Mesenchymal stem cell (in vitro differentiated cells and primary cell): Measurements from ENCODE around the gene CHD9.

Source experiments
- DNase-seq: peaks from one replicate; pipeline ENCODE4 v3.0.0-alpha.2; 2013
- H2AFZ ChIP-seq: one replicate; pipeline ENCODE4 v1.6.1; 2013; ENCODE audit warnings: low read depth, mild to moderate bottlenecking, control low read depth, inconsistent platforms, low read length, moderate library complexity
- H2AK5ac ChIP-seq: 2 replicates; pipeline ENCODE4 v1.6.1; 2013; ENCODE audit warnings: low read length, moderate library complexity, mild to moderate bottlenecking, inconsistent platforms; ENCODE audit not compliant: severe bottlenecking
- H2BK120ac ChIP-seq: one replicate; pipeline ENCODE4 v1.6.1; 2013; ENCODE audit warnings: low read depth, mild to moderate bottlenecking, inconsistent platforms, low read length, moderate library complexity
- H2BK12ac ChIP-seq, 2 experiments: one replicate each; pipeline ENCODE4 v1.6.1; 2013; ENCODE audit warnings: inconsistent platforms in 2 of 2, low read length in 2 of 2, mild to moderate bottlenecking in 2 of 2, moderate library complexity in 2 of 2, control low read depth in 1 of 2
- H2BK15ac ChIP-seq: one replicate; pipeline ENCODE4 v1.6.1; 2013; ENCODE audit warnings: mild to moderate bottlenecking, low read depth, inconsistent platforms; ENCODE audit not compliant: poor library complexity, severe bottlenecking
- H2BK5ac ChIP-seq: 2 replicates; pipeline ENCODE4 v1.6.1; 2013; ENCODE audit warnings: low read depth, mild to moderate bottlenecking, low read length, control low read depth, inconsistent platforms; ENCODE audit not compliant: poor library complexity, severe bottlenecking
- H3K14ac ChIP-seq, 2 experiments: one replicate each; pipeline ENCODE4 v1.6.1; 2013; ENCODE audit warnings: inconsistent platforms in 2 of 2, low read length in 2 of 2, control low read depth in 1 of 2, mild to moderate bottlenecking in 1 of 2, moderate library complexity in 1 of 2
- H3K18ac ChIP-seq, 2 experiments: one replicate each; pipeline ENCODE4 v1.6.1; 2013; ENCODE audit warnings: inconsistent platforms in 2 of 2, low read length in 2 of 2, control low read depth in 1 of 2, low read depth in 1 of 2, mild to moderate bottlenecking in 1 of 2
- H3K23ac ChIP-seq, 2 experiments: one replicate each; pipeline ENCODE4 v1.6.1; 2013; ENCODE audit warnings: inconsistent platforms in 2 of 2, low read length in 2 of 2, mild to moderate bottlenecking in 2 of 2, moderate library complexity in 2 of 2, control low read depth in 1 of 2
- H3K27ac ChIP-seq: 2 replicates; pipeline ENCODE4 v1.5.1; 2013; ENCODE audit warnings: mild to moderate bottlenecking, moderate library complexity, low read length, control low read depth, inconsistent platforms; ENCODE audit not compliant: poor library complexity, severe bottlenecking
- H3K27me3 ChIP-seq, 2 experiments: 2 replicates each; pipeline versions ENCODE4 v1.6.1 to v1.7.0; 2013; ENCODE audit warnings: low read length in 2 of 2, mild to moderate bottlenecking in 2 of 2, moderate library complexity in 2 of 2, control low read depth in 1 of 2, inconsistent platforms in 1 of 2; ENCODE audit not compliant: control insufficient read depth in 1 of 2, insufficient read depth in 1 of 2
- H3K36me3 ChIP-seq, 2 experiments: 2 replicates each; pipeline versions ENCODE4 v1.6.1 to v1.7.0; 2013; ENCODE audit warnings: low read length in 2 of 2, control low read depth in 1 of 2, inconsistent platforms in 1 of 2, low read depth in 1 of 2, mild to moderate bottlenecking in 1 of 2; ENCODE audit not compliant: insufficient read depth in 2 of 2, control insufficient read depth in 1 of 2
- H3K4ac ChIP-seq, 2 experiments: one replicate each; pipeline ENCODE4 v1.6.1; 2013; ENCODE audit warnings: inconsistent platforms in 2 of 2, low read length in 2 of 2, mild to moderate bottlenecking in 2 of 2, moderate library complexity in 2 of 2, control low read depth in 1 of 2, low read depth in 1 of 2
- H3K4me1 ChIP-seq: 2 replicates; pipeline ENCODE4 v1.6.1; 2013; ENCODE audit warnings: low read depth, low read length, control low read depth; ENCODE audit not compliant: control insufficient read depth, insufficient read depth
- H3K4me2 ChIP-seq: 2 replicates; pipeline ENCODE4 v1.6.1; 2013; ENCODE audit warnings: low read length, mild to moderate bottlenecking, inconsistent platforms; ENCODE audit not compliant: poor library complexity, severe bottlenecking
- H3K4me3 ChIP-seq, 2 experiments: 2 replicates each; pipeline versions ENCODE4 v1.5.1 to v1.7.0; 2013; ENCODE audit warnings: low read length in 2 of 2, mild to moderate bottlenecking in 2 of 2, control low read depth in 1 of 2, low read depth in 1 of 2; ENCODE audit not compliant: insufficient read depth in 1 of 2
- H3K79me1 ChIP-seq: replicated peaks from 2 replicates; pipeline ENCODE4 v1.6.1; 2013; ENCODE audit warnings: mild to moderate bottlenecking, control low read depth, low read length, inconsistent platforms; ENCODE audit not compliant: poor library complexity, severe bottlenecking
- H3K9ac ChIP-seq: 2 replicates; pipeline ENCODE4 v1.7.0; 2013; ENCODE audit warnings: mild to moderate bottlenecking, low read length, moderate library complexity
- H3K9me3 ChIP-seq: 2 replicates; pipeline ENCODE4 v1.7.0; 2013; ENCODE audit warnings: mild to moderate bottlenecking, low read length; ENCODE audit not compliant: control insufficient read depth
- H4K8ac ChIP-seq: one replicate; pipeline ENCODE4 v1.6.1; 2013; ENCODE audit warnings: inconsistent platforms, mild to moderate bottlenecking, low read length, moderate library complexity
- H4K91ac ChIP-seq: one replicate; pipeline ENCODE4 v1.6.1; 2013; ENCODE audit warnings: mild to moderate bottlenecking, low read length, inconsistent platforms
- whole genome bisulfite sequencing: methylation state at CpG from one replicate; pipeline ENCODE4 v1.1.7; 2013; ENCODE audit warnings: mixed read lengths; 5-methylcytosine and 5-hydroxymethylcytosine counted together

Gene CHD9

DNA sequence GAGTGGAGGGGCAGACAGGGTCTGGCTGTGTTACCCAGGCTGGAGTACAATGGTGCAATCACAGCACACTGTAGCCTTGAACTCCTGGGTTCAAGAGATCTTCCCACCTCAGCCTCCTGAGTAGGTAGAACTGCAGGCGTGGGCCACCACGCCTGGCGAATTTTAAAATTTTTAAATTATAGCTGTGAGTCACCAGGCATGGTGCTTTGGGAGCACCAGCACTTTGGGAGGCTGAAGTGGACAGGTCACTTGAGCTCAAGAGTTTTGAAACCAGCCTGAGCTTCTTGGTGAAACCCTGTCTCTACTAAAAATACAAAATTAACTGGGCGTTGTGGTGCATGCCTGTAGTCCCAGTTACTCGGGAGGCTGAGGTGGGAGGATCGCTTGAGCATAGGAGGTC is 114.0 kb downstream of the CHD9 start:
- no peak overlapping the region for H2BK120ac ChIP-seq
- no peak overlapping the region for H3K9ac ChIP-seq
- no peak for DNase-seq
- H3K4me3 ChIP-seq: no peak overlapping the region
- no peak overlapping the region for H3K18ac ChIP-seq
- no peak overlapping the region for H2AFZ ChIP-seq
- no peak overlapping the region for H2BK12ac ChIP-seq
- H3K4me1 ChIP-seq: no peaks in the 10 kb centered on the region
- no peak overlapping the region for H3K23ac ChIP-seq
- H3K4ac ChIP-seq: no peak overlapping the region
- H3K79me1 ChIP-seq: peaks cover 9% of the 10 kb centered on the region
- H2BK5ac ChIP-seq: no peak overlapping the region
- H3K27ac ChIP-seq: no peak overlapping the region
- H3K14ac ChIP-seq: no peak overlapping the region
- H3K9me3 ChIP-seq: no peaks in the 10 kb centered on the region
- no peak overlapping the region for H4K8ac ChIP-seq
- no peak overlapping the region for H3K4me2 ChIP-seq
- H4K91ac ChIP-seq: no peak overlapping the region
- H2AK5ac ChIP-seq: no peak overlapping the region
- no peaks in the 10 kb centered on the region for H3K27me3 ChIP-seq
- H2BK15ac ChIP-seq: no peak overlapping the region
- WGBS: 98% methylated on average over 6 of the region's 6 CpGs
- peaks cover 3 to 18% of the 10 kb centered on the region in 2 experiments for H3K36me3 ChIP-seq

DNA sequence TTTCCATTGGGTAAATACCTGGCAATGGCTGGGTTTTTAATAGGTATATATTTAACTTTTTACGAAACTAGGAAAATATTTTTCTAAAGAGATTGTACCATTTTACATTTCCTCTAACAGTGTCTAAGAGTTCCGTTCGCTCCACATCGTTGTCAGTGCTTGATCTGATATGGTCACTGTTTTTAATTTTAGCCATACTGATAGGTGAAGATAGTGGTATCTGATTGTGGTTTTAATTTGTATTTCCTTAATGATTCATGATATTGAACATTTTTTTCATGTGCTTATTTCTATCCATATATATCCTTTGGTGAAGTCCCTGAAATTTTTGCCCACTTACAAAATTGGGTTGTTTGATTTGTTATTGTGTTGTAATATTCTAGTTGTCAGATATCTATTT is 117.7 kb downstream of the CHD9 start:
- Histone ChIP-seq H2BK120ac (no peak overlapping the region), H4K8ac (no peak overlapping the region), H3K4ac (no peak overlapping the region), H2AFZ (no peak overlapping the region), H2BK12ac (no peak overlapping the region), H2BK5ac (no peak overlapping the region), H3K36me3 (peaks cover 3 to 35% of the 10 kb centered on the region in 2 experiments), H2BK15ac (no peak overlapping the region), H4K91ac (no peak overlapping the region), H3K9me3 (no peaks in the 10 kb centered on the region), H2AK5ac (no peak overlapping the region), H3K27ac (no peak overlapping the region), H3K23ac (no peak overlapping the region), H3K27me3 (no peaks in the 10 kb centered on the region), H3K79me1 (peaks cover 8% of the 10 kb centered on the region), H3K9ac (no peak overlapping the region), H3K4me3 (no peak overlapping the region), H3K4me1 (no peaks in the 10 kb centered on the region), H3K4me2 (no peak overlapping the region), H3K14ac (no peak overlapping the region), H3K18ac (no peak overlapping the region)
- DNase-seq: no peak
- 82% methylated on average over 3 of the region's 4 CpGs for whole genome bisulfite sequencing

DNA sequence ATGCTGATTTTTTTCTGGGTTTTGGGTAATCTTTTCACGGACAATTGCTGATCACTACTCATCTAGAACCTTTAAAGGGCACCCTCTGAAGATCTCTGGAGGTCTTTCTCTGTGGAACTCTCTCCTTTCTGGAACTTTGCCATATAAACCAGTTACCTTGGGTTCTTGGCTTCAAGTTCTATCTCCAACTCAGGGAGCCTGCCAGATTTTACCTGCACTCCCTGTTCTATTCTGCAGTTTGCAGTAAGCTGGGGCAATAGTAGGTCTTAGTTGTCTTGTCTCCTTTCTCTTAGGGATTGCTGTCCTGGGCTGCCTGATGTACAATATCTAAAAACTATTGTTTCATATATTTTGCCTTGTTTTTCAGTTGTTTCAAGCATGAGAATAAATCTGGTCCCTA is 120.3 kb downstream of the CHD9 start:
- H2AK5ac ChIP-seq: no peak overlapping the region
- H2BK12ac ChIP-seq: no peak overlapping the region
- H2BK15ac ChIP-seq: no peak overlapping the region
- H3K18ac ChIP-seq: no peak overlapping the region
- no peak overlapping the region for H3K4me3 ChIP-seq
- no peaks in the 10 kb centered on the region for H3K4me1 ChIP-seq
- WGBS: 100% methylated on average over 1 of the region's 1 CpG
- H2BK5ac ChIP-seq: no peak overlapping the region
- H2BK120ac ChIP-seq: no peak overlapping the region
- H2AFZ ChIP-seq: no peak overlapping the region
- peaks cover 3 to 45% of the 10 kb centered on the region in 2 experiments for H3K36me3 ChIP-seq
- H3K23ac ChIP-seq: no peak overlapping the region
- no peaks in the 10 kb centered on the region for H3K27me3 ChIP-seq
- no peak overlapping the region for H3K4me2 ChIP-seq
- peaks cover 15% of the 10 kb centered on the region for H3K79me1 ChIP-seq
- no peak overlapping the region for H3K4ac ChIP-seq
- H3K9ac ChIP-seq: no peak overlapping the region
- DNase-seq: no peak
- no peaks in the 10 kb centered on the region for H3K9me3 ChIP-seq
- H4K91ac ChIP-seq: no peak overlapping the region
- H3K27ac ChIP-seq: no peak overlapping the region
- no peak overlapping the region for H4K8ac ChIP-seq
- no peak overlapping the region for H3K14ac ChIP-seq

DNA sequence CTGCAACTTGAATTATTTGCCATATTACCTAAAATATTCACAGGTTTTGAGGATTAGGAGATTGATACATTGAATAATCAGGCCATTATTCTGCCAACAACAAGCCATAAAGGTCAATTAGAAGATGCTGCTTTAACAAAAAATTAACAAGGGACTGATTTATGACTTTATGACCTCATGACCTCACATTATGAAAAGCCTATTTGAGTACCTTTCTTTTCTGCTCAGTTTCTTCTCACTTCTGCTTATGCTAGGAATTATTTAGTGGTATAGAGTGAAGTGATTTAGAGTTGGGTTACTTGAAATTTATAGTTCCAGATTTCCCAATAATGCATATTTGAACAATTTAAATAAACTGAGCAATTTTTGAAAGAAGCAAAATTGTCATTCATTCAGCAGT is 121.6 kb downstream of the CHD9 start:
- Histone ChIP-seq H2AFZ (no peak overlapping the region), H4K8ac (no peak overlapping the region), H3K18ac (no peak overlapping the region), H3K14ac (no peak overlapping the region), H3K79me1 (peaks cover 16% of the 10 kb centered on the region), H3K4me1 (no peaks in the 10 kb centered on the region), H3K23ac (no peak overlapping the region), H2AK5ac (no peak overlapping the region), H4K91ac (no peak overlapping the region), H3K9me3 (no peaks in the 10 kb centered on the region), H3K4me2 (no peak overlapping the region), H3K4me3 (no peak overlapping the region), H3K4ac (no peak overlapping the region), H2BK15ac (no peak overlapping the region), H2BK12ac (no peak overlapping the region), H3K27me3 (no peaks in the 10 kb centered on the region), H3K36me3 (peaks cover 3 to 49% of the 10 kb centered on the region in 2 experiments), H3K9ac (no peak overlapping the region), H2BK120ac (no peak overlapping the region), H3K27ac (no peak overlapping the region), H2BK5ac (no peak overlapping the region)
- DNase-seq: no peak
